ENCODE results near the gene EHMT1.

Gene EHMT1

GRCh38 chr9:137814841-137815240 is 196.0 kb downstream of the EHMT1 start:
- no peaks in the 10 kb centered on the region for H3K9me3 ChIP-seq
- no peaks in the 10 kb centered on the region for H3K27me3 ChIP-seq (ENCODE audit: low read depth)
- DNase-seq (ENCODE audit: low spot score in 2 of 2), result no peak
- in situ Hi-C loops (cut with MboI; ENCODE audit: low sequenced_read_pairs), result no loop called here
- H3K4me1 ChIP-seq, result no peaks in the 10 kb centered on the region
- no peak overlapping the region for H3K4me3 ChIP-seq
- peaks cover 32% of the 10 kb centered on the region for H3K36me3 ChIP-seq (replicated peaks)

DNA sequence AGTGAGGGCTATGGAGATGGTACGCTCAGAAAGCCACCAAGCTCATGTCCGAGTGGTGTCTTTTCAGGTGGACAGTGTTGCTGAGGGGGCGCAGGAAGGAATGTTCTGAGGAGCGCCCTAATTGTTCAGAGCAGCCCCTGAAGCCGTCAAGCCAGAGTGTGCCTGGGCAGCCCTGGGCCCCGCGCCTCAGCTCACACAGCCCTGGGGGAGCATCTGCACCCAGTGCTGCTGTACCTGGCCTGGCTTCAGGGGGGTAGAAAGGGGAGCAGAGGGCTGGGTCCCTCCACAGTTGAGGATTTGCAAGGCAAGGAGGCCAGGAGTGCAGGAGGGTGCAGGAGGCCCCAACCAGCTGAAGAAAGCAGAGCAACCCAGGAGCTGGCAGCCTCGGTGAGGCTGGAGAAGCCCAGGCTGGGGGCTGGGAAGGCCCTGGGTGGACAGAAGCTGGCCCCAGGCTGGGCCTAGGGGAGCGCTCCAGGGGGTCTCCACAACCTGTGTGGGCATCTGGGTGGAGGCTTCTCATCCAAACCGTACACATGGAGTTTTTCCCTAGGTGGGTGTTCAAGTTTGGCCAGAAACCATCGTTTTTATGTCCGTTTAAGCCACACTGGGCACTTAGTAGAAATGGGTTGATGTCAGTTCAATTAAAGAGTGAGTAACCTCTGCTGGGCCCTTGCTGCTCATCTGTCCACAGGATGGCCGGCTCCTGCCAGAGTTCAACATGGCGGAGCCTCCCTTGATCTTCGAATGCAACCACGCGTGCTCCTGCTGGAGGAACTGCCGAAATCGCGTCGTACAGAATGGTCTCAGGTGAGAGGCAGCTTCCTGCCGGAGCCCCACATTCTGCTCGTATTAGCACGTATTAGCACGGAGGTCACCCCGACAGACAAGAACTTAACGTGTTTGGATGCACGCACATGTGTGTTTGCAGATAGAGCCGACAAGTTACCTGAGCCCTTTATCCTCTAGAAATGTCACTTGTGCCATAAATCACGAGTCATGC is 196.8 kb downstream of the EHMT1 start:
- no peak for DNase-seq (ENCODE audit: low spot score in 2 of 2)
- Histone ChIP-seq H3K36me3 (replicated peaks) (peaks cover 32% of the 10 kb centered on the region), H3K27me3 (ENCODE audit: low read depth) (no peaks in the 10 kb centered on the region), H3K9me3 (no peaks in the 10 kb centered on the region), H3K4me3 (no peak overlapping the region), H3K4me1 (no peaks in the 10 kb centered on the region)
- in situ Hi-C loops (cut with MboI; ENCODE audit: low sequenced_read_pairs), result no loop called here

GRCh38 chr9:137816531-137817235 is 197.9 kb downstream of the EHMT1 start:
- no peaks in the 10 kb centered on the region; the same call in 1 of the 2 replicates for H3K9me3 ChIP-seq
- H3K4me1 ChIP-seq, result no peaks in the 10 kb centered on the region
- H3K27me3 ChIP-seq (ENCODE audit: low read depth), result no peaks in the 10 kb centered on the region
- DNase-seq (ENCODE audit: low spot score in 2 of 2), result no peak
- no peak overlapping the region for H3K4me3 ChIP-seq
- in situ Hi-C loops (cut with MboI; ENCODE audit: low sequenced_read_pairs), result no loop called here
- H3K36me3 ChIP-seq (replicated peaks), result peaks cover 35% of the 10 kb centered on the region

DNA sequence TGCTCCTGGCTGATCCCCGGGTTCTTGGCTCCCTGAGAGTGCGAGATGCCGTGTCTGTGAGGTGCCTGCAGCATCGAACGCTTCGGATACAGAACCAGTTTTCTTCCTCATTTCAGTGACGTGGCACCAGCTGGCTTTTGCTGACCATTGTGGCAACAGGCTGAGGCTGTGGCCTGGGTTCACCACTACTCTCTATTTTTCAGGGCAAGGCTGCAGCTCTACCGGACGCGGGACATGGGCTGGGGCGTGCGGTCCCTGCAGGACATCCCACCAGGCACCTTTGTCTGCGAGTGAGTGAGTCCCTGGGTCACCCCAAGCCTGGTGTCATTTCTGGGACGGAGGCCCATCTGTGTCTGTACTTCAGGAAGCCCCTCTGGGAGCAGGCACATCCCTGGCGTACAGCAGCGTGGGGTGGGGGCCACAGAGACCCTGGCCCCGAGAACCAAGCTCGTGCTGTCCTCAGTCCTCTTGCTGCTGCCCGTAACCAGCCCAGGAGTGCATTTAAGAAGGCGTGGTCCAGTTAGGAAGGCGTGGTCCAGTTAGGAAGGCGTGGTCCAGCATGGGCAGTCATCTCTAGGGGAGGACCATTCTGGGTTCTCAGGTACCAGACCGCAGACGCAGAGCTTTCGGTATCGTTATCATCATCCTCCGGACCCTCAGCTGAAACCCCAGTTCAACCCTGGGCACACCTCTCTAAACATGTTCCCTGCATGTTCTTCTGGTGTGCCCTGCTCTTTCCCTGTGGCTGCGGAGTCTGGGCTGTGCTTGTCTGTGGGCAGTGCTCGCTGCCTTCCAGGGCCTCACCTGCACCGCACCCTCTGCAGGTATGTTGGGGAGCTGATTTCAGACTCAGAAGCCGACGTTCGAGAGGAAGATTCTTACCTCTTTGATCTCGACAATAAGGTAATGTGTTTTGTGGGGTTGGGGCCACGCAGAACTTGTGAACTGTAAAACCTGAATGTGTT is 198.7 kb downstream of the EHMT1 start:
- Histone ChIP-seq H3K36me3 (replicated peaks) (peaks cover 35% of the 10 kb centered on the region), H3K9me3 (no peaks in the 10 kb centered on the region; the same call in 1 of the 2 replicates), H3K4me3 (no peak overlapping the region), H3K4me1 (no peaks in the 10 kb centered on the region), H3K27me3 (ENCODE audit: low read depth) (no peaks in the 10 kb centered on the region)
- in situ Hi-C loops (cut with MboI; ENCODE audit: low sequenced_read_pairs), result no loop called here
- no peak for DNase-seq (ENCODE audit: low spot score in 2 of 2)

DNA sequence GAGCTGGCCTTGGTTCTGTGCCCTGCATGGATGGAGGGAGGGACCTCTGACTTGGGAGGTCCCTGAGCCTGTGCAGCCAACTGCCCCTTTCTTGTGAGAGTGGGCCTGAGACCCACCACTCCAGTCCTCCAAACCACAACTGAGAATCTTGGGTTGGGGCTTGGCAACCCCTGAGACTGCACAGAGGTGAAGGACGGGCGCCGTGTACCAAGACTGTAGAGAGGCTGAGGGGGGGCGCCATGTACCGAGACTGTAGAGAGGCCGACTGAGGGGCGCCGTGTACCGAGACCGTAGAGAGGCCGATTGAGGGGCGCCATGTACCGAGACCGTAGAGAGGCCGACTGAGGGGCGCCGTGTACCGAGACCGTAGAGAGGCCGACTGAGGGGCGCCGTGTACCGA is 199.5 kb downstream of the EHMT1 start:
- Histone ChIP-seq H3K9me3 (no peaks in the 10 kb centered on the region; the same call in 1 of the 2 replicates), H3K4me1 (no peaks in the 10 kb centered on the region), H3K4me3 (no peak overlapping the region), H3K27me3 (ENCODE audit: low read depth) (no peaks in the 10 kb centered on the region), H3K36me3 (replicated peaks) (peaks cover 33% of the 10 kb centered on the region)
- in situ Hi-C loops (cut with MboI; ENCODE audit: low sequenced_read_pairs), result no loop called here
- no peak for DNase-seq (ENCODE audit: low spot score in 2 of 2)

DNA sequence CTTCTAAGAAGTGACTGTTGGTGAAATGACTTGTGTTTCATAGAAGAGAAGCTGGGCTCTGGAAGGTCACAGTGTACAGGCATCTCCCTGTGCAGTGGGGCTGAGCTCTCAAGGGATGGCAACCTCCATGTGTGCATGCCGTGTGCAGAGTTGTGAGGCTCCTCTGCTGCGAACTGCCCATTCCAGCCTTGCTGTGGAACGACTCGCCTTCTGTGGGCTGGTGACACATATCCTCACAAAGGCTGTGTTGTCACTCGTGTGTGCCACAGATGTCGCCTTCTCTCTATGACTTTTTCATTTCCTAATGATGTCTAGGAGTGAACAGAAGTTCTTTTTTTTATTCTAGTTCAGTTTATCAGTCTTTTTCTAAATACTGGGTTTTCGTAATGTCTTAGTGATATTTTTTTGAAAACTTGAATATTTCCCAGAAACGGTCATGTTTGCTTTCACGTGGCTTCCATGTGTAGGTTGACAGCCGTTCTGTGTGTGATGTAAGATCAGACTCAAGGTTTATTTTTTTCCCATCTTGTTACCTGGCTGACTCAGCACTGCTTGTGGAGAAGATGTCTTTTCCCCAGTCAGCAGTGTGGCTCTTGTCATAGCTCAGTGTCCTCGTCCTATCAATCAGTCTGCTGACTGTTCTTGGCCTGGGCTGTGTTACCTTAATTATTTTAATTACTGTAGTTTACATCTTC is 201.5 kb downstream of the EHMT1 start:
- Histone ChIP-seq H3K36me3 (replicated peaks) (peaks cover 26% of the 10 kb centered on the region), H3K9me3 (no peaks in the 10 kb centered on the region; the same call in 1 of the 2 replicates), H3K27me3 (ENCODE audit: low read depth) (no peaks in the 10 kb centered on the region), H3K4me1 (no peaks in the 10 kb centered on the region), H3K4me3 (no peak overlapping the region)
- in situ Hi-C loops (cut with MboI; ENCODE audit: low sequenced_read_pairs), result no loop called here
- no peak for DNase-seq (ENCODE audit: low spot score in 2 of 2)

- no peaks in the 10 kb centered on the region for H3K4me1 ChIP-seq
- in situ Hi-C loops (cut with MboI; ENCODE audit: low sequenced_read_pairs), result no loop called here
- no peak for DNase-seq (ENCODE audit: low spot score in 2 of 2)
Measured at GRCh38 chr9:137823986-137824771, 205.4 kb downstream of the EHMT1 start.

DNA sequence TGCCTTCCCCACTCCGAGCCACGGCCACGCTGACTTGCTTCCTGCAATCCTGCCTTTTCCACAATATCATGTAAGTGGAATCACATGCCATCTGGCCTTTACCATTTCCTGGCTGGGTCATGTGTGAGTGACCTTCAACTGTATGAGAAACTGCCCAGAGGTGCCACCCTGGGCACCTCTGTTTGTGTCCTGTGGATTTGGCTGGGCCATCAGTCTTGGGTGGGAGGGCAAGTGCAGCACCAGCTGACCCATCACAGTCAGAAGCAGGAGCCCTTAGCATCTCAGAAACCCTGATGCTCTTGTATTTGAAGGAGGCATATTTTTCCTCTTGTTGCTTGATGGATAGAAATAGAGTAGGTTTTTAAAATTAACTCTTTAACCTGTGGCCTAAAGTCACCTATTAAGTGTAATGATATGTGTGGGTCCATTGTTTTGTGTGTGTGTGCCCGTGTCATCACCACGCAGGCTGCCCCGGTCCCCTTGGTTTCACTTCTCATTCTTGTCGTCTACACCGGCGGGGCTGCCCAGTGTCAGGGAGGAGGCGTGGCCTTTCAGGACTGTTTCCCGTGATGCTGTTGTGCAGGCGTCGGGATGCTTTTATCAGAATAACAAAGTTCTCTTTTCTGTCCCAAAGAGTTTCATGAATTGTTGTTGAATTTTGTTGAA is 206.7 kb downstream of the EHMT1 start:
- in situ Hi-C loops (cut with MboI; ENCODE audit: low sequenced_read_pairs), result no loop called here
- H3K27me3 ChIP-seq (ENCODE audit: low read depth), result no peaks in the 10 kb centered on the region
- H3K4me1 ChIP-seq, result no peaks in the 10 kb centered on the region
- H3K36me3 ChIP-seq (replicated peaks), result peaks cover 10% of the 10 kb centered on the region
- no peak for DNase-seq (ENCODE audit: low spot score in 2 of 2)
- H3K4me3 ChIP-seq, result no peak overlapping the region
- no peaks in the 10 kb centered on the region; the same call in 1 of the 2 replicates for H3K9me3 ChIP-seq

More at GRCh38 chr9:137823986-137824771, 205.4 kb downstream of the EHMT1 start:
- no peaks in the 10 kb centered on the region for H3K27me3 ChIP-seq (ENCODE audit: low read depth)
- H3K4me3 ChIP-seq, result no peak overlapping the region
- H3K36me3 ChIP-seq (replicated peaks), result peaks cover 10% of the 10 kb centered on the region
- H3K9me3 ChIP-seq, result no peaks in the 10 kb centered on the region; the same call in 1 of the 2 replicates

GRCh38 chr9:137827908-137828526 is 209.2 kb downstream of the EHMT1 start:
- H3K4me3 ChIP-seq, result no peak overlapping the region
- in situ Hi-C loops (cut with MboI; ENCODE audit: low sequenced_read_pairs), result no loop called here
- DNase-seq (ENCODE audit: low spot score in 2 of 2), result no peak
- H3K4me1 ChIP-seq, result no peaks in the 10 kb centered on the region
- H3K27me3 ChIP-seq (ENCODE audit: low read depth), result no peaks in the 10 kb centered on the region
- H3K36me3 ChIP-seq (replicated peaks), result peaks cover 7% of the 10 kb centered on the region
- no peaks in the 10 kb centered on the region for H3K9me3 ChIP-seq

DNA sequence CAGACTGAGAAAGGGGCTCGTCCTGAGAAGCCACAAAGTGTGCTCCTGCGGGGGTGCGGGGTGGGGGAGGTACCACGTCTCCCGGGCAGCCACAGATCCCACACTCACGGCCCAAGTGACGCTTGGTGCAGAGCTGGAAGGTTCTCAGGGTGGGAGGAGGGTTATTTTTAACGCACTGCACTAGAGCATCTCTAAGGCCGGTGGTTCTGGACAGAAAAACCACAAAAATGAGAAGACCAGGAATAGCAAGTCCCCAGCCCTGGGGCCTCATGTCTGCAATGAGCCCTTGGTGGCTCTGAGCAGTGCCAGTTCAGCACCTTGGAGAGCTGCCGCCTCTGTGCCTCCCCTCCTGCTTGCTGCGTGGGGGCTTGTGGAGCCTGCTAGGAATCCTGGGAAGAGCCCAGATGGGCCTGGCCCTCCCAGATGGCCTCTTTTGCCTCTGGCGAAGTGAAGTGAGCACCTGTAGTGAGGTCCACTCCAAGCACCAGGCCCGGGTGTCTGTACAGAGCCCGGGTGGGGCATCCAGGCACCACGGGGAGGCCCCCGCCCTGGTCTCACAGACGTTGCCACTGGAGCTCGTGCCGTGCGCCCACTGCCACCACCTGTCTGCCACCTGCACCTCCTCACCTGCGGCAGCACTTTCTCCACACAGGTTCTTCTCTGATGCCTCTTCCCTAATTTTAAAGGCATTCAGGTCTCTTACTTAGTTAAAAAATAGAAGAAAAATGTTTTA is 209.9 kb downstream of the EHMT1 start:
- Histone ChIP-seq H3K27me3 (ENCODE audit: low read depth) (no peaks in the 10 kb centered on the region), H3K4me3 (no peak overlapping the region), H3K36me3 (replicated peaks) (peaks cover 7% of the 10 kb centered on the region), H3K9me3 (no peaks in the 10 kb centered on the region), H3K4me1 (no peaks in the 10 kb centered on the region)
- DNase-seq (ENCODE audit: low spot score in 2 of 2), result peak in 1 of 2 experiments; percentile 66
- in situ Hi-C loops (cut with MboI; ENCODE audit: low sequenced_read_pairs), result no loop called here
